Loucy (cell line): ENCODE results near the gene CYP27B1.

ENCODE experiments used
- EZH2phosphoT487 ChIP-seq: fragments of 200-600 bp; IDR thresholded peaks from 2 replicates; pipeline ENCODE4 v1.6.1; 2018; ENCODE audit warnings: antibody characterized with exemption, mild to moderate bottlenecking, moderate library complexity, borderline replicate concordance
- TF ChIP-seq, protein P1 (sequence below): fragments of 200-600 bp; sonication (generic); conservative IDR thresholded peaks from 2 replicates; pipeline ENCODE4 v1.5.1; 2014; ENCODE audit warnings: mild to moderate bottlenecking, antibody characterized with exemption, low read length

DNA sequence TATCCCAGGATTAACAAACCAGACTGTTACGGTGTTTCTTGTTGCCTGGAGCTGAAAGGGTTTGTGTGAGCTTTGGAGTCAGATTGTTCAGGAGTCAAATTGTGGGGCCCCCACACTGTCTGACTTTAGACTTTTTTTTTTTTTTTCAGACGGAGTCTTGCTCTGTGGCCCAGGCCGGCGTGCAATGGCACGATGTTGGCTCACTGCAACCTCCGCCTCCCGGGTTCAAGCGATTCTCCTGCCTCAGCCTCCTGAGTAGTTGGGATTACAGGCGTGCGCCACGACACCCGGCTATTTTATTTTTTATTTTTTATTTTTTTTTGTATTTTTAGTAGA is 16.6 kb upstream of the CYP27B1 start:
- TF ChIP-seq, protein P1, sequence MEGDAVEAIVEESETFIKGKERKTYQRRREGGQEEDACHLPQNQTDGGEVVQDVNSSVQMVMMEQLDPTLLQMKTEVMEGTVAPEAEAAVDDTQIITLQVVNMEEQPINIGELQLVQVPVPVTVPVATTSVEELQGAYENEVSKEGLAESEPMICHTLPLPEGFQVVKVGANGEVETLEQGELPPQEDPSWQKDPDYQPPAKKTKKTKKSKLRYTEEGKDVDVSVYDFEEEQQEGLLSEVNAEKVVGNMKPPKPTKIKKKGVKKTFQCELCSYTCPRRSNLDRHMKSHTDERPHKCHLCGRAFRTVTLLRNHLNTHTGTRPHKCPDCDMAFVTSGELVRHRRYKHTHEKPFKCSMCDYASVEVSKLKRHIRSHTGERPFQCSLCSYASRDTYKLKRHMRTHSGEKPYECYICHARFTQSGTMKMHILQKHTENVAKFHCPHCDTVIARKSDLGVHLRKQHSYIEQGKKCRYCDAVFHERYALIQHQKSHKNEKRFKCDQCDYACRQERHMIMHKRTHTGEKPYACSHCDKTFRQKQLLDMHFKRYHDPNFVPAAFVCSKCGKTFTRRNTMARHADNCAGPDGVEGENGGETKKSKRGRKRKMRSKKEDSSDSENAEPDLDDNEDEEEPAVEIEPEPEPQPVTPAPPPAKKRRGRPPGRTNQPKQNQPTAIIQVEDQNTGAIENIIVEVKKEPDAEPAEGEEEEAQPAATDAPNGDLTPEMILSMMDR: no peak
- TF ChIP-seq EZH2phosphoT487: no peak
